ENCODE data around the gene PAIP2. TPM values are rescaled to one million over a fixed set of nuclear protein-coding genes. Genes with fewer than 3 reads are reported as not detected.

PAIP2 gene
- total RNA-seq, 1 experiment from 2014 or later, result 108 TPM

DNA sequence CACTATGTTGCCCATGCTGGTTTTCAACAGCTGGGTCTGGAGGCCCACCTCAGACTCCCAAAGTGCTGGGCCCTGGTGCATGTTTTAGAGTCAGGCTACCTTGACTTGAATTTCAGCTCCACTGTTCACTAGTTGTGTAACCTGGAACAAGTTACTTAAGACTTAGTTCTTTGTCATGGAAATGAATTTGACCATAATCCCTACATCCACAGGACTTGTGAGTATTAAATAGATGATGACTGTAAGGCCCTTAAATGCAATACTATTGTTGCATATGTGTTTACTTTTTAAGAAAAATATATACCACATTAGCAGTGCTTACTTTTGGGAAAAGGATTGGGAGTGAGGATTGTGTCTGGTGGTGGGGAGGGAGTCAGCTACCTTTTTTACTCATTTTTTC, 16.4 kb downstream of the PAIP2 start:
- no TSS peak for BruUV-seq (replicated peaks)
- Histone ChIP-seq H3K27me3 (ENCODE audit: insufficient read depth, low read length) (no peaks in the 10 kb centered on the region), H3K27ac (ENCODE audit: low read depth, low read length) (no peak overlapping the region), H3K9ac (ENCODE audit: low read length) (no peak overlapping the region), H3K79me2 (ENCODE audit: insufficient read depth, low read length) (peaks cover 97% of the 10 kb centered on the region), H3K36me3 (ENCODE audit: control insufficient read depth in 1 of 2, insufficient read depth in 2 of 2, low read length in 2 of 2) (peaks cover 0 to 2% of the 10 kb centered on the region in 2 experiments; a peak in 3 of 4 replicates), H2AFZ (ENCODE audit: low read depth, low read length, poor library complexity, severe bottlenecking) (no peak overlapping the region), H3K9me3 (ENCODE audit: control insufficient read depth in 1 of 2, insufficient read depth in 1 of 2, low read depth in 1 of 2, low read length in 2 of 2) (no peaks in the 10 kb centered on the region), H4K20me1 (ENCODE audit: insufficient read depth) (peaks cover 4% of the 10 kb centered on the region; the same call in 1 of the 2 replicates), H3K4me3 (replicated peaks in 1 of 2; ENCODE audit: low read depth in 1 of 2, low read length in 2 of 2) (no peak overlapping the region), H3K4me2 (ENCODE audit: low read length) (no peak overlapping the region), H3K4me1 (ENCODE audit: control insufficient read depth in 1 of 2, insufficient read depth in 2 of 2, low read length in 2 of 2) (0 out of 4 replicates have a peak, but pooled peaks cover 0 to 3% of the 10 kb centered on the region in 2 experiments), H3K9me2 (ENCODE audit: insufficient read depth) (no peaks in the 10 kb centered on the region)
- no peak for DNase-seq (ENCODE audit: low read depth, low spot score)
- no peak for TF ChIP-seq RAD21 (IDR thresholded peaks at IDR 0.05; ENCODE audit: low read depth)
- TF ChIP-seq YY1 (IDR thresholded peaks at IDR 0.05; ENCODE audit: extremely low read depth, insufficient replicate concordance, low read depth, low read length), result no peak
- no peak for TF ChIP-seq TCF7L2 (IDR thresholded peaks at IDR 0.05; ENCODE audit: borderline replicate concordance, extremely low read depth, insufficient read depth, insufficient read length)
- no peak for TF ChIP-seq ZNF274 (IDR thresholded peaks at IDR 0.05; ENCODE audit: low read depth, low read length)
- TF ChIP-seq ELF1 (IDR thresholded peaks at IDR 0.05; ENCODE audit: borderline replicate concordance, low read depth), result no peak
- no peak for TF ChIP-seq EZH2 (IDR thresholded peaks at IDR 0.05)
- no peak for TF ChIP-seq JUND (IDR thresholded peaks at IDR 0.05)
- no peak for TF ChIP-seq SIN3A (IDR thresholded peaks at IDR 0.05; ENCODE audit: low read depth)
- TF ChIP-seq FOSL1 (IDR thresholded peaks at IDR 0.05; ENCODE audit: low read depth), result no peak
- no peak for TF ChIP-seq CEBPB (IDR thresholded peaks at IDR 0.05; ENCODE audit: low read depth)
- TF ChIP-seq, protein P1, sequence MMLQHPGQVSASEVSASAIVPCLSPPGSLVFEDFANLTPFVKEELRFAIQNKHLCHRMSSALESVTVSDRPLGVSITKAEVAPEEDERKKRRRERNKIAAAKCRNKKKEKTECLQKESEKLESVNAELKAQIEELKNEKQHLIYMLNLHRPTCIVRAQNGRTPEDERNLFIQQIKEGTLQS (IDR thresholded peaks at IDR 0.05), result no peak
- TF ChIP-seq EGR1 (IDR thresholded peaks at IDR 0.05; ENCODE audit: low read depth), result no peak
- TF ChIP-seq ZFX (IDR thresholded peaks at IDR 0.05), result no peak
- no peak for TF ChIP-seq SRF (IDR thresholded peaks at IDR 0.05; ENCODE audit: low read depth)
- no peak for TF ChIP-seq CBX3 (IDR thresholded peaks at IDR 0.05; ENCODE audit: low read depth)
- TF ChIP-seq, protein P2, sequence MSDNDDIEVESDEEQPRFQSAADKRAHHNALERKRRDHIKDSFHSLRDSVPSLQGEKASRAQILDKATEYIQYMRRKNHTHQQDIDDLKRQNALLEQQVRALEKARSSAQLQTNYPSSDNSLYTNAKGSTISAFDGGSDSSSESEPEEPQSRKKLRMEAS (IDR thresholded peaks at IDR 0.05), result no peak
- no peak for TF ChIP-seq POLR2A (IDR thresholded peaks at IDR 0.05; ENCODE audit: borderline replicate concordance, extremely low read depth, insufficient read depth, insufficient read length)
- TF ChIP-seq POLR2AphosphoS5 (IDR thresholded peaks at IDR 0.05; ENCODE audit: low read depth, low read length), result no peak
- TF ChIP-seq, protein P3, sequence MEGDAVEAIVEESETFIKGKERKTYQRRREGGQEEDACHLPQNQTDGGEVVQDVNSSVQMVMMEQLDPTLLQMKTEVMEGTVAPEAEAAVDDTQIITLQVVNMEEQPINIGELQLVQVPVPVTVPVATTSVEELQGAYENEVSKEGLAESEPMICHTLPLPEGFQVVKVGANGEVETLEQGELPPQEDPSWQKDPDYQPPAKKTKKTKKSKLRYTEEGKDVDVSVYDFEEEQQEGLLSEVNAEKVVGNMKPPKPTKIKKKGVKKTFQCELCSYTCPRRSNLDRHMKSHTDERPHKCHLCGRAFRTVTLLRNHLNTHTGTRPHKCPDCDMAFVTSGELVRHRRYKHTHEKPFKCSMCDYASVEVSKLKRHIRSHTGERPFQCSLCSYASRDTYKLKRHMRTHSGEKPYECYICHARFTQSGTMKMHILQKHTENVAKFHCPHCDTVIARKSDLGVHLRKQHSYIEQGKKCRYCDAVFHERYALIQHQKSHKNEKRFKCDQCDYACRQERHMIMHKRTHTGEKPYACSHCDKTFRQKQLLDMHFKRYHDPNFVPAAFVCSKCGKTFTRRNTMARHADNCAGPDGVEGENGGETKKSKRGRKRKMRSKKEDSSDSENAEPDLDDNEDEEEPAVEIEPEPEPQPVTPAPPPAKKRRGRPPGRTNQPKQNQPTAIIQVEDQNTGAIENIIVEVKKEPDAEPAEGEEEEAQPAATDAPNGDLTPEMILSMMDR (IDR thresholded peaks at IDR 0.05 in 2 of 3, conservative IDR thresholded peaks at IDR 0.05 in 1 of 3; ENCODE audit: borderline replicate concordance in 1 of 3, insufficient read depth in 1 of 3, low read depth in 2 of 3, low read length in 2 of 3), result no peak
- POLR2A ChIA-PET, result interaction anchor here (1.4 kb wide), 1 partner anchor 16 kb away, joined by 3 read pairs; no protein-coding TSS in a partner anchor
- CTCF ChIA-PET, result no interaction called here
- RAD21 ChIA-PET (ENCODE audit: low non-redundant PET in 1 of 2, low total read pairs in 2 of 2, uncharacterized antibody in 2 of 2, unreplicated experiment in 2 of 2), result no interaction called here
- ATAC-seq, result no peak
- intact Hi-C loops (cut with micrococcal nuclease), result no loop called here

Data from HCT116 (cell line).